NCI-H1417 (cell line): ENCODE data around the gene NIPAL4.
"Not testable (repeated sequence)": the region's sequence is repeated elsewhere in the genome, so short reads cannot be mapped to it uniquely, and the experiment has no call there.

Experiments
- DNase-seq, 3 experiments: peaks; one replicate each; lab custom pipeline; 2025; lab: John Stamatoyannopoulos, UW

The NIPAL4 gene

DNA sequence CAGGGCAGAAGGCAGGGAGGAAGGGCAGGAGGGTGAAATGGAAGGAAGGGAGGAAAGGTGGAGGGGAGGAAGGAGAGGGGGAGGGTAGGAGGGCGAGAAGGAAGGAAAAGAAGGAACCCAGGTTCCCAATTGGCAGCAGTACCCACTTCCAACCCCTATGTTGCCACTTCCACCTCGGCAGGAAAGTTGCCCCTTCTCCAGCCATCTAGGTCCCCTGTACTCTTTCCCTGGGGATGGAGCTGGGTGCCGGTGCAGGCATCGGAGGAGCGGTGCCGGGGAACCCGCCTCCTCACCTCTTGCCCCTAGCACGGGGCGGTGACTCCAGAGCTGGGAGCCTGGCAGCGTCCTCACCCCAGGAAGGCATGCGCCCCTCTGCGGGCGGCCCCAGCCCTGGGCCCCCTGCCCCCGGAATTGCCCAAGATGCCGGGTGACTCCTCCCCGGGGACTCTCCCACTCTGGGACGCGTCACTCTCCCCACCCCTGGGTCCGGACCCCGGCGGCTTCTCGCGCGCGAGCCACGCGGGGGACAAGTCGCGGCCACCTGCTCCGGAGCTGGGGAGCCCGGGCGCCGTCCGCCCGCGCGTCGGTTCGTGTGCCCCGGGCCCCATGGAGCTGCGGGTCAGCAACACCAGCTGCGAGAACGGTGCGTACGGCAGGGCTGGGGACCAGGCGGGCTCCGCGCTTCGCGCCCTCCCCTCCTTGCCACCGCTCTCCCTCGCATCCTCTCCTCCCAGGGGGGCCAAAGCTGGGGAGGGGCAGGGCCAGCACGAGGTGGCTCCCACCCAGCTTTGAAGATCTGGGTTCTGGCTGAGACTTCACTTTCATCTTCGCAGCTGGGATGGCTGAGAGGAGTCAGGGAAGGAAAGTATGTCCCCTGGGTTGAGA, at the start of gene NIPAL4:
NIPAL4 (plus strand) TSS at position 499 of the 885 bp plus-strand sequence; CDS start at position 607, 108 bp downstream.
- peak in 2 of 3 experiments; percentile 30 to 32 for DNase-seq

DNA sequence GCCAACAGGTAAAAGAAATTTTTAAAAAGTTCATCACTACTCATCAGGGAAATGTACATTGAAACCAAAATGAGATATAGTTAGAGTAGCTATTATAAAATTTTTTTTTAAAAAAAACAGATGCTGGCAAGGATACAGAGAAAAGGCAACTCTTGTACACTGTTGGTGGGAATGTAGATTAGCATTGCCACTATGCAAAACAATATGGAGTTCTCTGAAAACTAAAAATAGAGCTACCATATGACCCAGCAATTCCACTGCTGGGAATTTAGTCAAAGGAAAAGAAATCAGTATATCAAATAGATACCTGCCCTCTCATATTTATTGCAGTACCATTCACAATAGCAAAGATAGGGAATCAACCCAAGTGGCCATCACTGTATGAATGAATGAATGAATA, 44.2 kb upstream of the NIPAL4 start:
- DNase-seq, result no peak

- not testable (repeated sequence) for DNase-seq
Measured at GRCh38 chr5:157419521-157419920, 40.5 kb upstream of the NIPAL4 start.

DNA sequence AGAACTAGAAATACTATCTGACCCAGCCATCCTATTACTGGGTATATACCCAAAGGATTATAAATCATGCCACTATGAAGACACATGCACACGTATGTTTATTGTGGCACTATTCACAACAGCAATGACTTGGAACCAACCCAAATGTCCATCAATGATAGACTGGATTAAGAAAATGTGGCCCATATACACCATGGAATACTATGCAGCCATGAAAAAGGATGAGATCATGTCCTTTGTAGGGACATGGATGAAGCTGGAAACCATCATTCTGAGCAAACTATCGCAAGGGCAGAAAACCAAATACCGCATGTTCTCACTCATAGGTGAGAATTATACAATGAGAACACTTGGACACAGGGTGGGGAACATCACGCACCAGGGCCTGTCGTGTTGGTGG, 30.1 kb upstream of the NIPAL4 start:
- not testable (repeated sequence) for DNase-seq

GRCh38 chr5:157431544-157432200, 28.3 kb upstream of the NIPAL4 start:
- peak; percentile 6 to 71 (median 54) for DNase-seq

DNA sequence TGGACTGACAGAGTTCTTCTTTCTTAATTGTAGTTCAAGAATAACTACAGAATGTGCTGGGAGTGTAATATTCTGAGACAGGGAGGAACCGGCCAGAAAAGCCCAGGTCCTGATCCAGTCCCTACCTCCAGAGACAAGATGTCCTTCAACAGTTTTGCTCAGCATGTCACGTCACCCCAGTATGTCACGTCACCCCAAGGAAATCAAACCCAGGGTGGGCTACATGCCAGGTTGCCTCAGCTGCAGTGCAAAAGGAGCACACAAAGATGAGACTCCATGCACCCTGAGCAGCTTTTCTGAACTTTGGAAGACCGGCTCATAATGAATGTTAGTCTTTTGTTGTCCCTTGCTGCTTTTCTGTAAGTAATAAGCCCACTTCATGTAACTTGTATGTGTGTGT, 25.9 kb upstream of the NIPAL4 start:
- no peak for DNase-seq

DNA sequence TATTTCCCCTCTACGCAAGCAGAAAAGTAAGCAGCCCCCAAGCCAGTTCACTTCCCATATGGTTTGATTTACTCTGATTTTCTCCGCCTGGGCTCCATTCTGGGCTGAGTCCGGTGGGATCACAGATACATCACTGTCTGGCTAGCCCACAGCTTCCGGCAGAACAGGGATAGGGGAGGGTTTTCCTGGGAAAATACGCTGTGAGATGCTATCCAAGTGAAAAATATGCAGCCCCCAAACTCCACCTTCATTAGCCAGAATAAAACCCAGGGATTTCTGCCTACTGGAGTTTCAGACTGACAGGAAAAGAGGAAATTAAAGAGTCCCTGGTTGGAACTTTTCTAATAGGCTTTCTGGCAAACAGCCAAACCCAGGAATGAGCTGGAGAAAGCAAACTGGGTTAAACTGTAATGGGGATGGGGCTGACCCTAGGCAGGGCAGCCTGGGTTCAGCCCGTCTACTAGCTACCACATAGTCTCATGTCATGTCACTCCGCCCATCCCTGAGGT, 16.9 kb upstream of the NIPAL4 start:
- no peak for DNase-seq

- peak in 2 of 3 experiments; percentile 41 to 69 for DNase-seq
Measured at GRCh38 chr5:157444224-157444623, 15.8 kb upstream of the NIPAL4 start.

- DNase-seq, result no peak
Measured at GRCh38 chr5:157445745-157446411, 14.1 kb upstream of the NIPAL4 start.

- no peak for DNase-seq
Measured at GRCh38 chr5:157446412-157446935, 13.5 kb upstream of the NIPAL4 start.

GRCh38 chr5:157447201-157447637, 12.8 kb upstream of the NIPAL4 start:
- DNase-seq, result peak in 1 of 3 experiments; percentile 15

- DNase-seq, result no peak
Measured at GRCh38 chr5:157449011-157449723, 10.8 kb upstream of the NIPAL4 start.

DNA sequence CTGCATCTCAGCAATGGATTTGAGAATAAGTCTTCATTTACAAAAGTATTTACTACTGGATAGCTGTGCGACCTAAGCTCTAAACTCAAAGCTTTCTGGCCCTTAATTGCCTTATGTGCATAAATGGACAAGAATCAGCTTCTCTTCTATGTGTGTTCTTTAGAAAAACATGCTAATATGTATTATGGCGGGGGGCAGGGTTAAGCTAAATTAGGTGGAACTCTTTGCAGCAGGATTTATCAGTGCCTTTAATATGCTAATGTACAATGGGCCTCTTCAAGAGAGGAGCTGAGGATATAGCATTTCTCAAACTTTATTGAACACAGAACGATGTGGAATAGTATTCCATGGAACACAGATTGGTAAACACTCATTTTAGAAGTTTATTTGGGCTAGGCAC, 10.0 kb upstream of the NIPAL4 start:
- no peak for DNase-seq

GRCh38 chr5:157451806-157452205, 8.2 kb upstream of the NIPAL4 start:
- no peak for DNase-seq

- DNase-seq, result no peak
Measured at GRCh38 chr5:157454273-157454672, 5.7 kb upstream of the NIPAL4 start.

- DNase-seq, result no peak
Measured at GRCh38 chr5:157455057-157455456, 5.0 kb upstream of the NIPAL4 start.

GRCh38 chr5:157456301-157456700, 3.7 kb upstream of the NIPAL4 start:
- DNase-seq, result no peak

GRCh38 chr5:157457391-157457790, 2.6 kb upstream of the NIPAL4 start:
- no peak for DNase-seq

DNA sequence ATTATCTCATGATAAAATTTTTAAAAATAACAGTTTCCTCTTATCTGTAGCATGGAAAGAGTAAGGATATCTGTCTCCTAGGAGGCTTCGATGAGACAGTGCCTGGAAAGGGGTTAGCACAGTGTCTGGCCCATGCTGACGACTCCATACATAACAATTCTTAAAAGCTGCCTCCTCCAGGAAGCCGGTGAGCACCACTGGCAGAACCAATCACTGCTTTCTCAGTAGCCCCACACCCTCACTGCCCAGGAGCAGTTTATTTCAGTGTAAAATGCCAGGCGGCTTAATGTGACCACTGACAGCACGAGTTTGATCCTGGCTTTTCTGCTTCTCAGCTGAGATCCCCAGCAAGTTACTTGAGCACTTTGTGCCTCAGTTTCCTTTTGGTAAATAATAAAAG, 1.2 kb upstream of the NIPAL4 start:
- DNase-seq, result no peak

- DNase-seq, result no peak
Measured at GRCh38 chr5:157460921-157461792, 1.1 kb downstream of the NIPAL4 start.
